GM23338 (cell line): ENCODE measurements around the gene ADAMTSL2. TPM values are rescaled to one million over a fixed set of nuclear protein-coding genes. Genes with fewer than 3 reads are reported as not detected.

Source experiments
- ATAC-seq: fragments of 200-7000 bp; cut with Tn5 transposase; 3 replicates; pipeline ENCODE4 v1.9.1; 2020
- DNase-seq: peaks from one replicate; pipeline ENCODE4 v3.0.0-alpha.2; 2015; ENCODE audit warnings: low spot score
- H2AFZ ChIP-seq: fragments of 200-600 bp; sonication (generic); 2 replicates; pipeline ENCODE4 v1.8.0; 2016; ENCODE audit warnings: antibody characterized with exemption, mild to moderate bottlenecking, moderate library complexity
- H3F3A ChIP-seq: fragments of 200-600 bp; sonication (generic); replicated peaks from 2 replicates; pipeline ENCODE4 v1.8.0; 2017; ENCODE audit warnings: antibody characterized with exemption, mixed run types, low read depth
- H3K27ac ChIP-seq: fragments of 200-600 bp; sonication (generic); 2 replicates; pipeline ENCODE4 v1.6.1; 2016; ENCODE audit warnings: low read depth
- H3K27me3 ChIP-seq: fragments of 200-600 bp; sonication (generic); 2 replicates; pipeline ENCODE4 v1.8.0; 2016; ENCODE audit warnings: mild to moderate bottlenecking, mixed run types, moderate library complexity; ENCODE audit not compliant: insufficient read depth
- H3K36me3 ChIP-seq: fragments of 200-600 bp; sonication (generic); 2 replicates; pipeline ENCODE4 v1.8.0; 2016; ENCODE audit warnings: mild to moderate bottlenecking; ENCODE audit not compliant: insufficient read depth
- H3K4me1 ChIP-seq: fragments of 200-600 bp; sonication (generic); 2 replicates; pipeline ENCODE4 v1.8.0; 2016; ENCODE audit warnings: mild to moderate bottlenecking, moderate library complexity; ENCODE audit not compliant: insufficient read depth
- H3K4me2 ChIP-seq: fragments of 200-600 bp; sonication (generic); 2 replicates; pipeline ENCODE4 v1.7.1; 2017; ENCODE audit warnings: mixed run types
- H3K4me3 ChIP-seq: fragments of 200-600 bp; sonication (generic); 2 replicates; pipeline ENCODE4 v1.6.1; 2016; ENCODE audit warnings: mixed run types
- H3K79me2 ChIP-seq: fragments of 200-600 bp; sonication (generic); replicated peaks from 2 replicates; pipeline ENCODE4 v1.8.0; 2017; ENCODE audit warnings: mild to moderate bottlenecking; ENCODE audit not compliant: insufficient read depth
- H3K9me2 ChIP-seq: fragments of 200-600 bp; sonication (generic); 2 replicates; pipeline ENCODE4 v1.8.0; 2017; ENCODE audit not compliant: insufficient read depth
- H4K20me1 ChIP-seq: fragments of 200-600 bp; sonication (generic); replicated peaks from 2 replicates; pipeline ENCODE4 v1.8.0; 2017; ENCODE audit warnings: mild to moderate bottlenecking; ENCODE audit not compliant: insufficient read depth
- H3K27ac Mint-ChIP-seq: 2 replicates; pipeline ENCODE4 v1.8.0; 2020; ENCODE audit warnings: inconsistent platforms, mild to moderate bottlenecking, moderate library complexity, mixed read lengths
- H3K27me3 Mint-ChIP-seq: 3 replicates; pipeline ENCODE4 v1.8.0; 2022; ENCODE audit warnings: low read depth, mild to moderate bottlenecking, moderate library complexity, mixed read lengths, inconsistent platforms; ENCODE audit not compliant: insufficient read depth, poor library complexity
- H3K36me3 Mint-ChIP-seq: 3 replicates; pipeline ENCODE4 v1.8.0; 2021; ENCODE audit warnings: low read depth, mild to moderate bottlenecking, inconsistent platforms, moderate library complexity, mixed read lengths
- H3K4me1 Mint-ChIP-seq: 3 replicates; pipeline ENCODE4 v1.8.0; 2020; ENCODE audit warnings: mild to moderate bottlenecking, inconsistent platforms, mixed read lengths
- H3K4me3 Mint-ChIP-seq: 3 replicates; pipeline ENCODE4 v1.8.0; 2021; ENCODE audit warnings: moderate library complexity, mild to moderate bottlenecking, inconsistent platforms, mixed read lengths
- H3K9me3 Mint-ChIP-seq: 3 replicates; pipeline ENCODE4 v1.8.0; 2020; ENCODE audit warnings: moderate library complexity, mild to moderate bottlenecking, inconsistent platforms, mixed read lengths
- CREB1 ChIP-seq: fragments of 250-450 bp; sonication (Bioruptor Pico); IDR thresholded peaks from 2 replicates; pipeline ENCODE4 v1.5.0; 2020; ENCODE audit warnings: low read depth, mild to moderate bottlenecking, moderate library complexity
- CTCF ChIP-seq, 2 experiments: fragments of 200-600 bp in 1 of 2; sonication (generic) in 1 of 2; conservative IDR thresholded peaks; 2 replicates each; pipeline versions ENCODE4 v1.5.1 to v1.6.1; 2016 to 2017; ENCODE audit warnings: antibody characterized with exemption in 2 of 2, low read depth in 2 of 2, mild to moderate bottlenecking in 2 of 2, moderate library complexity in 1 of 2
- EZH2 ChIP-seq: fragments of 200-600 bp; sonication (generic); IDR thresholded peaks from one replicate; pipeline ENCODE4 v1.8.0; 2017; ENCODE audit warnings: antibody characterized with exemption, mild to moderate bottlenecking, low read depth; ENCODE audit not compliant: unreplicated experiment
- EZH2phosphoT487 ChIP-seq: fragments of 200-600 bp; sonication (generic); IDR thresholded peaks from one replicate; pipeline ENCODE4 v1.8.1; 2018; ENCODE audit warnings: antibody characterized with exemption; ENCODE audit not compliant: unreplicated experiment
- JUNB ChIP-seq: IDR thresholded peaks from one replicate; pipeline ENCODE4 v1.6.1; 2016; ENCODE audit warnings: antibody characterized with exemption; ENCODE audit not compliant: unreplicated experiment
- NANOG ChIP-seq: IDR thresholded peaks from 2 replicates; pipeline ENCODE4 v1.6.1; 2016; ENCODE audit warnings: antibody characterized with exemption, borderline replicate concordance
- POLR2AphosphoS5 ChIP-seq: IDR thresholded peaks from 2 replicates; pipeline ENCODE4 v1.6.1; 2016; ENCODE audit warnings: antibody characterized with exemption, low read depth
- STAT1 ChIP-seq: IDR thresholded peaks from one replicate; pipeline ENCODE4 v1.6.1; 2016; ENCODE audit warnings: antibody characterized with exemption; ENCODE audit not compliant: unreplicated experiment
- ZNF114 ChIP-seq: fragments of 250-450 bp; sonication (Bioruptor Pico); IDR thresholded peaks from 2 replicates; pipeline ENCODE4 v1.5.0; 2020; ENCODE audit warnings: mild to moderate bottlenecking, moderate library complexity
- ZNF331 ChIP-seq: fragments of 250-450 bp; sonication (Bioruptor Pico); IDR thresholded peaks from 2 replicates; pipeline ENCODE4 v1.5.0; 2020; ENCODE audit warnings: low read depth, mild to moderate bottlenecking, moderate library complexity
- polyA plus RNA-seq: library from polyadenylated mRNA; unstranded; fragments of >200 nt; fragmentation: Nextera tagmentation; extraction: Ambion mirVana; gene quantifications from 2 replicates; pipeline ENCODE4 v1.2.1, GENCODE V29; 2016
- total RNA-seq: library from RNA; depleted of rRNA; stranded (reverse); fragments of >200 nt; shearing (Covaris generic); gene quantifications from 2 replicates; pipeline ENCODE4 v1.2.3, GENCODE V29; 2014
- TF ChIP-seq, protein P1 (sequence below): fragments of 250-450 bp; sonication (Bioruptor Pico); IDR thresholded peaks from 2 replicates; pipeline ENCODE4 v1.5.0; 2020; ENCODE audit warnings: mild to moderate bottlenecking, moderate library complexity
- TF ChIP-seq, protein P2 (sequence below): IDR thresholded peaks from one replicate; pipeline ENCODE4 v1.6.1; 2018; ENCODE audit warnings: antibody characterized with exemption; ENCODE audit not compliant: unreplicated experiment
- TF ChIP-seq, protein P3 (sequence below): IDR thresholded peaks from 2 replicates; pipeline ENCODE4 v1.6.1; 2016; ENCODE audit warnings: antibody characterized with exemption

Gene ADAMTSL2
- total and polyA plus RNA-seq, 2 experiments from 2014 or later: 0.15 to 0.66 TPM

DNA sequence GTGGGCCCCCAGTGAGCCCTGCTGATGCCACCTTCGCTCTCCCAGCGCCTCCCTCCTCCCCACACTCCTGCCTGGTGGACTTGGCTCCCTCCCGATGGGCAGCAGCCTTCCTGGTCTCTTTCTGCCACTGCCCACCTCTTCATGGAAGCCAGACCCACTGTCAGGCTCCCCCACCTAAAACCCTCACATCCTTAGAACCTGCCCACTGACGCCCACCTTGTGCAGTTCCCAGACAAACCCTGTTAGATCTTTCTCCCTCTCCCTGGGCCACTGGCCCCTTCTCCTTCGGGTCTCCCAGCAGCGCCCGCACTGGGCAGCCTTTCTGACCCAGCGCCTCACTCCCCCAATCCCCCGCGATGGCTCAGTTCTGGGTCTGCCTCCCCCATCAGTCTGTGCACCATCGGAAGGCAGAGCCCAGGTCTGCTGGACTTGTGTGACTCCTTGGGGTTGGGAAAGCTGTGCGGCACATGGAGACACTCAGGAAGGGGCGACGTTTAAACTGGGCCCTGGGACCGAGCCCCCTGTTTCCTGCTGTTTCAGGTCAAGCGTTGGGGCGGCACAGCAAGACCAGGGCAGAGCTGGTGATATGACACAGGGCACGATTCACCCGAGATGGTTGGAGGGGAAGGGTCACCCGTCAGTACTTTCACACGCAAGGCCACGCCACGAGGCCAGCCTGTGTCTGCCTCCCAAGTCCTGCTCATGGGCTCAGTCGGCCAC is 27.1 kb upstream of the ADAMTSL2 start:
- no peaks in the 10 kb centered on the region for H3K36me3 ChIP-seq
- no peak overlapping the region for H3K27ac Mint-ChIP-seq
- peaks cover 5% of the 10 kb centered on the region for H3K27me3 Mint-ChIP-seq
- H3K4me3 ChIP-seq: no peak overlapping the region
- no peak overlapping the region for H3K27ac ChIP-seq
- no peak overlapping the region for H3K4me3 Mint-ChIP-seq
- no peak overlapping the region for H2AFZ ChIP-seq
- H3K4me1 ChIP-seq: peaks cover 15% of the 10 kb centered on the region
- no peaks in the 10 kb centered on the region for H3K27me3 ChIP-seq
- H3K36me3 Mint-ChIP-seq: peaks cover under 1% of the 10 kb centered on the region; the same call in 1 of the 3 replicates
- H3K9me3 Mint-ChIP-seq: peaks cover 11% of the 10 kb centered on the region
- H3K4me1 Mint-ChIP-seq: peaks cover 18% of the 10 kb centered on the region
- H4K20me1 ChIP-seq: no peaks in the 10 kb centered on the region
- DNase-seq (no peak), ATAC-seq (no peak)
- H3K79me2 ChIP-seq: no peaks in the 10 kb centered on the region
- H3K4me2 ChIP-seq: no peak overlapping the region
- no peaks in the 10 kb centered on the region for H3K9me2 ChIP-seq
- peaks cover 5% of the 10 kb centered on the region; the same call in 1 of the 2 replicates for H3F3A ChIP-seq
- TF ChIP-seq POLR2AphosphoS5: no peak
- TF ChIP-seq ZNF114 (CRISPR knock-in tag): no peak
- TF ChIP-seq STAT1: no peak
- TF ChIP-seq, protein P1, sequence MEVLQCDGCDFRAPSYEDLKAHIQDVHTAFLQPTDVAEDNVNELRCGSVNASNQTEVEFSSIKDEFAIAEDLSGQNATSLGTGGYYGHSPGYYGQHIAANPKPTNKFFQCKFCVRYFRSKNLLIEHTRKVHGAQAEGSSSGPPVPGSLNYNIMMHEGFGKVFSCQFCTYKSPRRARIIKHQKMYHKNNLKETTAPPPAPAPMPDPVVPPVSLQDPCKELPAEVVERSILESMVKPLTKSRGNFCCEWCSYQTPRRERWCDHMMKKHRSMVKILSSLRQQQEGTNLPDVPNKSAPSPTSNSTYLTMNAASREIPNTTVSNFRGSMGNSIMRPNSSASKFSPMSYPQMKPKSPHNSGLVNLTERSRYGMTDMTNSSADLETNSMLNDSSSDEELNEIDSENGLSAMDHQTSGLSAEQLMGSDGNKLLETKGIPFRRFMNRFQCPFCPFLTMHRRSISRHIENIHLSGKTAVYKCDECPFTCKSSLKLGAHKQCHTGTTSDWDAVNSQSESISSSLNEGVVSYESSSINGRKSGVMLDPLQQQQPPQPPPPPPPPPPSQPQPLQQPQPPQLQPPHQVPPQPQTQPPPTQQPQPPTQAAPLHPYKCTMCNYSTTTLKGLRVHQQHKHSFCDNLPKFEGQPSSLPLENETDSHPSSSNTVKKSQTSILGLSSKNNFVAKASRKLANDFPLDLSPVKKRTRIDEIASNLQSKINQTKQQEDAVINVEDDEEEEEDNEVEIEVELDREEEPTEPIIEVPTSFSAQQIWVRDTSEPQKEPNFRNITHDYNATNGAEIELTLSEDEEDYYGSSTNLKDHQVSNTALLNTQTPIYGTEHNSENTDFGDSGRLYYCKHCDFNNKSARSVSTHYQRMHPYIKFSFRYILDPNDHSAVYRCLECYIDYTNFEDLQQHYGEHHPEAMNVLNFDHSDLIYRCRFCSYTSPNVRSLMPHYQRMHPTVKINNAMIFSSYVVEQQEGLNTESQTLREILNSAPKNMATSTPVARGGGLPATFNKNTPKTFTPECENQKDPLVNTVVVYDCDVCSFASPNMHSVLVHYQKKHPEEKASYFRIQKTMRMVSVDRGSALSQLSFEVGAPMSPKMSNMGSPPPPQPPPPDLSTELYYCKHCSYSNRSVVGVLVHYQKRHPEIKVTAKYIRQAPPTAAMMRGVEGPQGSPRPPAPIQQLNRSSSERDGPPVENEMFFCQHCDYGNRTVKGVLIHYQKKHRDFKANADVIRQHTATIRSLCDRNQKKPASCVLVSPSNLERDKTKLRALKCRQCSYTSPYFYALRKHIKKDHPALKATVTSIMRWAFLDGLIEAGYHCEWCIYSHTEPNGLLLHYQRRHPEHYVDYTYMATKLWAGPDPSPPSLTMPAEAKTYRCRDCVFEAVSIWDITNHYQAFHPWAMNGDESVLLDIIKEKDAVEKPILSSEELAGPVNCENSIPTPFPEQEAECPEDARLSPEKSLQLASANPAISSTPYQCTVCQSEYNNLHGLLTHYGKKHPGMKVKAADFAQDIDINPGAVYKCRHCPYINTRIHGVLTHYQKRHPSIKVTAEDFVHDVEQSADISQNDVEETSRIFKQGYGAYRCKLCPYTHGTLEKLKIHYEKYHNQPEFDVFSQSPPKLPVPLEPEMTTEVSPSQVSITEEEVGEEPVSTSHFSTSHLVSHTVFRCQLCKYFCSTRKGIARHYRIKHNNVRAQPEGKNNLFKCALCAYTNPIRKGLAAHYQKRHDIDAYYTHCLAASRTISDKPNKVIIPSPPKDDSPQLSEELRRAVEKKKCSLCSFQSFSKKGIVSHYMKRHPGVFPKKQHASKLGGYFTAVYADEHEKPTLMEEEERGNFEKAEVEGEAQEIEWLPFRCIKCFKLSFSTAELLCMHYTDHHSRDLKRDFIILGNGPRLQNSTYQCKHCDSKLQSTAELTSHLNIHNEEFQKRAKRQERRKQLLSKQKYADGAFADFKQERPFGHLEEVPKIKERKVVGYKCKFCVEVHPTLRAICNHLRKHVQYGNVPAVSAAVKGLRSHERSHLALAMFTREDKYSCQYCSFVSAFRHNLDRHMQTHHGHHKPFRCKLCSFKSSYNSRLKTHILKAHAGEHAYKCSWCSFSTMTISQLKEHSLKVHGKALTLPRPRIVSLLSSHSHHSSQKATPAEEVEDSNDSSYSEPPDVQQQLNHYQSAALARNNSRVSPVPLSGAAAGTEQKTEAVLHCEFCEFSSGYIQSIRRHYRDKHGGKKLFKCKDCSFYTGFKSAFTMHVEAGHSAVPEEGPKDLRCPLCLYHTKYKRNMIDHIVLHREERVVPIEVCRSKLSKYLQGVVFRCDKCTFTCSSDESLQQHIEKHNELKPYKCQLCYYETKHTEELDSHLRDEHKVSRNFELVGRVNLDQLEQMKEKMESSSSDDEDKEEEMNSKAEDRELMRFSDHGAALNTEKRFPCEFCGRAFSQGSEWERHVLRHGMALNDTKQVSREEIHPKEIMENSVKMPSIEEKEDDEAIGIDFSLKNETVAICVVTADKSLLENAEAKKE (CRISPR knock-in tag): no peak
- no peak for TF ChIP-seq EZH2phosphoT487
- TF ChIP-seq, protein P2, sequence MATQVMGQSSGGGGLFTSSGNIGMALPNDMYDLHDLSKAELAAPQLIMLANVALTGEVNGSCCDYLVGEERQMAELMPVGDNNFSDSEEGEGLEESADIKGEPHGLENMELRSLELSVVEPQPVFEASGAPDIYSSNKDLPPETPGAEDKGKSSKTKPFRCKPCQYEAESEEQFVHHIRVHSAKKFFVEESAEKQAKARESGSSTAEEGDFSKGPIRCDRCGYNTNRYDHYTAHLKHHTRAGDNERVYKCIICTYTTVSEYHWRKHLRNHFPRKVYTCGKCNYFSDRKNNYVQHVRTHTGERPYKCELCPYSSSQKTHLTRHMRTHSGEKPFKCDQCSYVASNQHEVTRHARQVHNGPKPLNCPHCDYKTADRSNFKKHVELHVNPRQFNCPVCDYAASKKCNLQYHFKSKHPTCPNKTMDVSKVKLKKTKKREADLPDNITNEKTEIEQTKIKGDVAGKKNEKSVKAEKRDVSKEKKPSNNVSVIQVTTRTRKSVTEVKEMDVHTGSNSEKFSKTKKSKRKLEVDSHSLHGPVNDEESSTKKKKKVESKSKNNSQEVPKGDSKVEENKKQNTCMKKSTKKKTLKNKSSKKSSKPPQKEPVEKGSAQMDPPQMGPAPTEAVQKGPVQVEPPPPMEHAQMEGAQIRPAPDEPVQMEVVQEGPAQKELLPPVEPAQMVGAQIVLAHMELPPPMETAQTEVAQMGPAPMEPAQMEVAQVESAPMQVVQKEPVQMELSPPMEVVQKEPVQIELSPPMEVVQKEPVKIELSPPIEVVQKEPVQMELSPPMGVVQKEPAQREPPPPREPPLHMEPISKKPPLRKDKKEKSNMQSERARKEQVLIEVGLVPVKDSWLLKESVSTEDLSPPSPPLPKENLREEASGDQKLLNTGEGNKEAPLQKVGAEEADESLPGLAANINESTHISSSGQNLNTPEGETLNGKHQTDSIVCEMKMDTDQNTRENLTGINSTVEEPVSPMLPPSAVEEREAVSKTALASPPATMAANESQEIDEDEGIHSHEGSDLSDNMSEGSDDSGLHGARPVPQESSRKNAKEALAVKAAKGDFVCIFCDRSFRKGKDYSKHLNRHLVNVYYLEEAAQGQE: no peak
- TF ChIP-seq, protein P3, sequence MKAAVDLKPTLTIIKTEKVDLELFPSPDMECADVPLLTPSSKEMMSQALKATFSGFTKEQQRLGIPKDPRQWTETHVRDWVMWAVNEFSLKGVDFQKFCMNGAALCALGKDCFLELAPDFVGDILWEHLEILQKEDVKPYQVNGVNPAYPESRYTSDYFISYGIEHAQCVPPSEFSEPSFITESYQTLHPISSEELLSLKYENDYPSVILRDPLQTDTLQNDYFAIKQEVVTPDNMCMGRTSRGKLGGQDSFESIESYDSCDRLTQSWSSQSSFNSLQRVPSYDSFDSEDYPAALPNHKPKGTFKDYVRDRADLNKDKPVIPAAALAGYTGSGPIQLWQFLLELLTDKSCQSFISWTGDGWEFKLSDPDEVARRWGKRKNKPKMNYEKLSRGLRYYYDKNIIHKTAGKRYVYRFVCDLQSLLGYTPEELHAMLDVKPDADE: no peak
- TF ChIP-seq JUNB: no peak
- no peak for TF ChIP-seq ZNF331
- no peak for TF ChIP-seq CREB1 (CRISPR knock-in tag)
- no peak for TF ChIP-seq NANOG
- no peak for TF ChIP-seq EZH2
- no peak for TF ChIP-seq CTCF (conservative IDR thresholded peaks at IDR 0.05; ENCODE audit: low read depth in 2 of 2)
